Neural crest cell (in vitro differentiated cells): Measurements from ENCODE around the gene ANKRD9. TPM values are rescaled to one million over a fixed set of nuclear protein-coding genes. Genes with fewer than 3 reads are reported as not detected.

Source experiments
- DNase-seq: peaks from one replicate; pipeline ENCODE4 v3.0.0; 2021; ENCODE audit warnings: low read depth, mixed read lengths, low spot score
- H3K27ac Mint-ChIP-seq: one replicate; pipeline ENCODE4 v1.8.0; 2021; ENCODE audit warnings: mild to moderate bottlenecking, mixed read lengths; ENCODE audit not compliant: unreplicated experiment
- H3K27me3 Mint-ChIP-seq: 2 replicates; pipeline ENCODE4 v1.8.0; 2021; ENCODE audit warnings: low read depth, mild to moderate bottlenecking, mixed read lengths
- H3K36me3 Mint-ChIP-seq: 2 replicates; pipeline ENCODE4 v1.8.0; 2021; ENCODE audit warnings: low read depth, mild to moderate bottlenecking, mixed read lengths
- H3K4me1 Mint-ChIP-seq: 2 replicates; pipeline ENCODE4 v1.8.0; 2021; ENCODE audit warnings: mixed read lengths
- H3K4me3 Mint-ChIP-seq: one replicate; pipeline ENCODE4 v1.8.0; 2021; ENCODE audit warnings: mild to moderate bottlenecking, mixed read lengths
- H3K9me3 Mint-ChIP-seq: 2 replicates; pipeline ENCODE4 v1.8.0; 2021; ENCODE audit warnings: mixed read lengths
- total RNA-seq: library from RNA; stranded (reverse); gene quantifications from 2 replicates; pipeline ENCODE4 v1.2.1, GENCODE V29; 2021
- TF ChIP-seq, protein P1 (sequence below): fragments of 200-600 bp; sonication (generic); conservative IDR thresholded peaks from 2 replicates; pipeline ENCODE4 v1.5.0; 2021; ENCODE audit warnings: antibody characterized with exemption, mild to moderate bottlenecking

ANKRD9 gene
- total RNA-seq, 1 donor from 2014 or later: 40.0 TPM

- no peak overlapping the region for H3K4me3 Mint-ChIP-seq
- H3K27me3 Mint-ChIP-seq: no peaks in the 10 kb centered on the region
- no peak for DNase-seq
- H3K9me3 Mint-ChIP-seq: no peaks in the 10 kb centered on the region
- H3K4me1 Mint-ChIP-seq: no peaks in the 10 kb centered on the region
- TF ChIP-seq, protein P1, sequence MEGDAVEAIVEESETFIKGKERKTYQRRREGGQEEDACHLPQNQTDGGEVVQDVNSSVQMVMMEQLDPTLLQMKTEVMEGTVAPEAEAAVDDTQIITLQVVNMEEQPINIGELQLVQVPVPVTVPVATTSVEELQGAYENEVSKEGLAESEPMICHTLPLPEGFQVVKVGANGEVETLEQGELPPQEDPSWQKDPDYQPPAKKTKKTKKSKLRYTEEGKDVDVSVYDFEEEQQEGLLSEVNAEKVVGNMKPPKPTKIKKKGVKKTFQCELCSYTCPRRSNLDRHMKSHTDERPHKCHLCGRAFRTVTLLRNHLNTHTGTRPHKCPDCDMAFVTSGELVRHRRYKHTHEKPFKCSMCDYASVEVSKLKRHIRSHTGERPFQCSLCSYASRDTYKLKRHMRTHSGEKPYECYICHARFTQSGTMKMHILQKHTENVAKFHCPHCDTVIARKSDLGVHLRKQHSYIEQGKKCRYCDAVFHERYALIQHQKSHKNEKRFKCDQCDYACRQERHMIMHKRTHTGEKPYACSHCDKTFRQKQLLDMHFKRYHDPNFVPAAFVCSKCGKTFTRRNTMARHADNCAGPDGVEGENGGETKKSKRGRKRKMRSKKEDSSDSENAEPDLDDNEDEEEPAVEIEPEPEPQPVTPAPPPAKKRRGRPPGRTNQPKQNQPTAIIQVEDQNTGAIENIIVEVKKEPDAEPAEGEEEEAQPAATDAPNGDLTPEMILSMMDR: no peak
- H3K36me3 Mint-ChIP-seq: peaks cover 18% of the 10 kb centered on the region
- peak overlapping the region; percentile 87 for H3K27ac Mint-ChIP-seq
These were observed 36.8 kb downstream of the ANKRD9 start for GRCh38 chr14:102472791-102473150.

GRCh38 chr14:102471921-102472790, 37.4 kb downstream of the ANKRD9 start:
- Mint-ChIP-seq H3K27ac (no peak overlapping the region), H3K27me3 (no peaks in the 10 kb centered on the region), H3K36me3 (peaks cover 22% of the 10 kb centered on the region), H3K9me3 (no peaks in the 10 kb centered on the region), H3K4me1 (no peaks in the 10 kb centered on the region), H3K4me3 (no peak overlapping the region)
- DNase-seq: no peak
- TF ChIP-seq, protein P1: no peak

- Mint-ChIP-seq H3K27ac (no peak overlapping the region), H3K4me1 (no peaks in the 10 kb centered on the region), H3K4me3 (no peak overlapping the region), H3K36me3 (peaks cover 28% of the 10 kb centered on the region), H3K9me3 (no peaks in the 10 kb centered on the region), H3K27me3 (no peaks in the 10 kb centered on the region)
- TF ChIP-seq, protein P1: no peak
- DNase-seq: no peak
These were observed 40.3 kb downstream of the ANKRD9 start for GRCh38 chr14:102469261-102469660.

DNA sequence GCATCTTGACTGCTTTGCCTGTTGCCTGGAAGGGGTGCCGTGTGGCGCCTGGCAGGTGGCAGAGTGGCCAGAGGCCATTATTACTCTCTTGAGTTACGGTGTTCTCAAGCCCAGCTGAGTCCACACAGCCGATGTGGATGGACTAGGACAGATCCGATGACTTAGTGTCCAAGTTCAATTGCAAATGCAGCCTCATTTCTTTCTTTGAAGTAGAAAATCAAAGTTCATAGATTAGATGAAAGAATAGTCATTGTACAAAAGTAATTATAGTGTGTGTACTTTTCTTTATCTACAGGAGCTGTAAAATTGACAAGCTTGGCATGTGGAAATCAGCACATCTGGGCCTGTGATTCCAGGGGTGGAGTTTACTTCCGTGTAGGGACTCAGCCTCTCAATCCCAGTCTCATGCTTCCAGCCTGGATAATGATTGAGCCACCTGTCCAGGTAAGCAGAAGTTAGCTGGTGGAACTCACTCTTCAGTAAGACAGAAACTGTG, 44.7 kb downstream of the ANKRD9 start:
- no peaks in the 10 kb centered on the region for H3K4me1 Mint-ChIP-seq
- no peaks in the 10 kb centered on the region for H3K27me3 Mint-ChIP-seq
- H3K27ac Mint-ChIP-seq: no peak overlapping the region
- TF ChIP-seq, protein P1: no peak
- H3K36me3 Mint-ChIP-seq: peaks cover 32% of the 10 kb centered on the region
- DNase-seq: no peak
- no peaks in the 10 kb centered on the region for H3K9me3 Mint-ChIP-seq
- H3K4me3 Mint-ChIP-seq: no peak overlapping the region

DNA sequence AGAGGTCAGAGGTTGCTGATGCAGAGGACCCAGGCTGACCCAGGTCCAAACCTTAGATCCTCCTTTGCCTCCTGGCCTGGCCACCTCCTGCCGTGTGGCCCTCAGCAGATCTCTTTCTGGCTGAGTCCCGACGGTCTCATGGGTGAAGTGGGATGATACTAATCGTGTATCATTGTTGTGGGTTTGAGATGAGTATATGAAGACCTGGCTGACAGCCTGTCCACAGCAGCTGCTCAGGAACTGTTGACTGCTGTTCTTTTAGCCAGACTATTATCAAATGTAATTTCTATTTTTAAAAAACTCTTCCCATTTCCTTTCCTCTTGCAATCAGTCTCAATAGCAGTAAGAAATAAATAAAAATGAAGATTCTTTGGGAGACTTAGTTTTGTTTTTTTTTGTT, 45.6 kb downstream of the ANKRD9 start:
- DNase-seq: no peak

More for the DNA sequence above, 45.6 kb downstream of the ANKRD9 start:
- Mint-ChIP-seq H3K27me3 (no peaks in the 10 kb centered on the region), H3K27ac (no peak overlapping the region), H3K9me3 (no peaks in the 10 kb centered on the region), H3K4me1 (no peaks in the 10 kb centered on the region), H3K4me3 (no peak overlapping the region), H3K36me3 (peaks cover 26% of the 10 kb centered on the region)
- TF ChIP-seq, protein P1: no peak
